ENCODE measurements around the gene OOSP2. TPM values are rescaled to one million over a fixed set of nuclear protein-coding genes. Genes with fewer than 3 reads are reported as not detected.

Gene OOSP2
- total and polyA plus RNA-seq, 2 donors (not counting 1 experiment from before 2014, with no cell fraction given): not detected

GRCh38 chr11:60084631-60085273, 44.5 kb downstream of the OOSP2 start:
- WGBS (ENCODE audit: insufficient coverage): 84% methylated on average over 3 of the region's 3 CpGs
- Histone ChIP-seq H3K27ac (ENCODE audit: low read length in 2 of 2) (no peak overlapping the region), H3K27me3 (replicated peaks in 1 of 4; ENCODE audit: control extremely low read depth in 1 of 4, control insufficient read depth in 3 of 4, insufficient read depth in 4 of 4, low read length in 3 of 4) (peaks cover 0 to 9% (median 1%) of the 10 kb centered on the region in 4 experiments), H3K4me2 (replicated peaks; ENCODE audit: low read depth, low read length, poor library complexity, severe bottlenecking) (no peak overlapping the region), H3K9me3 (ENCODE audit: control extremely low read depth in 1 of 3, control insufficient read depth in 2 of 3, insufficient read depth in 1 of 3, low read length in 2 of 3) (no peaks in the 10 kb centered on the region), H2AFZ (ENCODE audit: insufficient read depth, low read depth, low read length, poor library complexity, severe bottlenecking) (no peak overlapping the region), H3K4me3 (ENCODE audit: control extremely low read depth in 1 of 5, extremely low read depth in 1 of 5, insufficient read depth in 1 of 5, low read depth in 2 of 5, low read length in 4 of 5) (no peak overlapping the region), H3K4me1 (ENCODE audit: control insufficient read depth in 2 of 2, insufficient read depth in 2 of 2, low read length in 2 of 2) (no peaks in the 10 kb centered on the region), H3K36me3 (replicated peaks in 1 of 2; ENCODE audit: control extremely low read depth in 1 of 2, control insufficient read depth in 1 of 2, extremely low read depth in 1 of 2, insufficient read depth in 2 of 2, low read length in 1 of 2) (no peaks in the 10 kb centered on the region), H3K79me2 (ENCODE audit: control insufficient read depth, insufficient read depth, low read length) (no peaks in the 10 kb centered on the region), H3K9ac (ENCODE audit: low read length) (no peak overlapping the region), H4K20me1 (ENCODE audit: control insufficient read depth, insufficient read depth, low read length, poor library complexity, severe bottlenecking) (no peaks in the 10 kb centered on the region)
- ChIA-PET POLR2A (no interaction called here), CTCF (no interaction called here)
- Mint-ChIP-seq H3K9me3 (ENCODE audit: insufficient read depth) (peaks cover 2% of the 10 kb centered on the region), H3K4me1 (peaks cover 3% of the 10 kb centered on the region), H3K27me3 (peaks cover 43% of the 10 kb centered on the region), H3K27ac (no peak overlapping the region), H3K4me3 (no peak overlapping the region)
- intact Hi-C loops (cut with micrococcal nuclease): no loop called here
- ATAC-seq (ENCODE audit: low read depth) (no peak), DNase-seq (no peak)
- no peak for TF ChIP-seq EZH2 (IDR thresholded peaks at IDR 0.05; ENCODE audit: borderline replicate concordance, insufficient read depth, low read depth, low read length, poor library complexity, severe bottlenecking)

DNA sequence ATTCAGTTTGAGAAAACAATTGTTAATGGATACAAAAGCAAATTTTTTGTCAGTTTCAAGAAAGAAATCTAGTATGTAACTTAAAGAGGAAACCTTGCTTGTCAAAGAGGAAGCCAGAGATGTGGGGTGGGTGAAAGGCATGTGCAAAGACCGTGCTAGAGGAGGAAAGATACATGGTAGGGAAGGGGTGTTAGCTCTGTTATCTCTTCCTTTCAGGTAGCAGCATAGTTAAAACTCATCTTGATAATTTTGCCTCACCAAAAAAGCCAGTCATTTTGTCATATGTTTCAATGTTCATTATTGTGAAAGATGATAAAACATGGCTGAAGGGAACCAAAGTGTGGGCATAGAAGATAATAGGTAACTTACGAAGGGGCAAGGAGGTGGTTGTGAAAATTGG, 45.7 kb downstream of the OOSP2 start:
- no peak overlapping the region for H3K9ac ChIP-seq (ENCODE audit: low read length)
- no peak overlapping the region for H3K27ac ChIP-seq (ENCODE audit: low read length in 2 of 2)
- H3K27me3 ChIP-seq (replicated peaks in 1 of 4; ENCODE audit: control extremely low read depth in 1 of 4, control insufficient read depth in 3 of 4, insufficient read depth in 4 of 4, low read length in 3 of 4): peaks cover 0 to 9% (median 1%) of the 10 kb centered on the region in 4 experiments
- WGBS (ENCODE audit: insufficient coverage): 90% methylated on average over 1 of the region's 2 CpGs
- TF ChIP-seq CTCF (IDR thresholded peaks at IDR 0.05) (no peak), EZH2 (IDR thresholded peaks at IDR 0.05; ENCODE audit: borderline replicate concordance, insufficient read depth, low read depth, low read length, poor library complexity, severe bottlenecking) (no peak)
- no peaks in the 10 kb centered on the region for H3K36me3 ChIP-seq (replicated peaks in 1 of 2; ENCODE audit: control extremely low read depth in 1 of 2, control insufficient read depth in 1 of 2, extremely low read depth in 1 of 2, insufficient read depth in 2 of 2, low read length in 1 of 2)
- no peaks in the 10 kb centered on the region for H3K4me1 ChIP-seq (ENCODE audit: control insufficient read depth in 2 of 2, insufficient read depth in 2 of 2, low read length in 2 of 2)
- H4K20me1 ChIP-seq (ENCODE audit: control insufficient read depth, insufficient read depth, low read length, poor library complexity, severe bottlenecking): no peaks in the 10 kb centered on the region
- Mint-ChIP-seq H3K9me3 (ENCODE audit: insufficient read depth) (no peaks in the 10 kb centered on the region), H3K27me3 (peaks cover 44% of the 10 kb centered on the region), H3K27ac (no peak overlapping the region), H3K4me3 (no peak overlapping the region), H3K4me1 (peaks cover 3% of the 10 kb centered on the region)
- H3K4me2 ChIP-seq (replicated peaks; ENCODE audit: low read depth, low read length, poor library complexity, severe bottlenecking): no peak overlapping the region
- no peak overlapping the region for H2AFZ ChIP-seq (ENCODE audit: insufficient read depth, low read depth, low read length, poor library complexity, severe bottlenecking)
- ATAC-seq (ENCODE audit: low read depth) (no peak), DNase-seq (no peak)
- H3K9me3 ChIP-seq (ENCODE audit: control extremely low read depth in 1 of 3, control insufficient read depth in 2 of 3, insufficient read depth in 1 of 3, low read length in 2 of 3): no peaks in the 10 kb centered on the region
- POLR2A ChIA-PET: no interaction called here
- H3K79me2 ChIP-seq (ENCODE audit: control insufficient read depth, insufficient read depth, low read length): no peaks in the 10 kb centered on the region
- intact Hi-C loops (cut with micrococcal nuclease): no loop called here
- CTCF ChIA-PET: no interaction called here
- no peak overlapping the region for H3K4me3 ChIP-seq (ENCODE audit: control extremely low read depth in 1 of 5, extremely low read depth in 1 of 5, insufficient read depth in 1 of 5, low read depth in 2 of 5, low read length in 4 of 5)
